HG02852 (cell line): ENCODE results near the gene CNPY1.

Source experiments
- ATAC-seq: cut with Tn5 transposase; IDR thresholded peaks from one replicate; pipeline ENCODE4 v1.9.1; 2021; ENCODE audit warnings: mild to moderate bottlenecking, moderate library complexity; ENCODE audit not compliant: unreplicated experiment

The CNPY1 gene

DNA sequence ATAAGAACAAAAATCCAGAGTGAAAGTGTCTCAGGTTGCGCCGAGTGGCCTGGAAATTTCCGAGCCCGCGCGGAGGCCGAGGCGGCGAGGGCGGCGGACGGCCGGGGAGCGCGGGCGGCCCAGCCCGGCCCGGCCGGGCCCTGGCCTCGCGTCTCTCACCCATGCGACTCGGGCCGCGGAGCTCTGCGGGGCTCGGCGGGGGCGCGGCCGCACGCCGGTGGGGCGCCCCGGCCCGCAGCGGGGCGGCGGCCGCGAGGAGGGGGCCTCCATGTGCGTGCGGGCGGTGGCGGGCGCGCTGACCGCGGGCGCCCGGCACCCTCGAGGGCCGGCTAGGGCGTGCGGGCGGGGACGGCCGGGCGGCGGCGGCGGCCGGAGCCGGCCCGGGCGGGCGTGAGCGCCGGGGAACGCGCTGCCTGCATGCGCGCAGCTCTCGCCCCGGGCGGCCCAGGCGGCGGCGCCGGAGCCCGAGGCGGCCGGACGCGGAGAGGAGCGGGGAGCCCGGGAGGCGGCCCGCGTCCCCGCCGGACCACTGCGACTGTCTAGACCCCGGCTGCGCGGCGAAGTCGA, 88.7 kb downstream of the CNPY1 start:
- no peak for ATAC-seq

DNA sequence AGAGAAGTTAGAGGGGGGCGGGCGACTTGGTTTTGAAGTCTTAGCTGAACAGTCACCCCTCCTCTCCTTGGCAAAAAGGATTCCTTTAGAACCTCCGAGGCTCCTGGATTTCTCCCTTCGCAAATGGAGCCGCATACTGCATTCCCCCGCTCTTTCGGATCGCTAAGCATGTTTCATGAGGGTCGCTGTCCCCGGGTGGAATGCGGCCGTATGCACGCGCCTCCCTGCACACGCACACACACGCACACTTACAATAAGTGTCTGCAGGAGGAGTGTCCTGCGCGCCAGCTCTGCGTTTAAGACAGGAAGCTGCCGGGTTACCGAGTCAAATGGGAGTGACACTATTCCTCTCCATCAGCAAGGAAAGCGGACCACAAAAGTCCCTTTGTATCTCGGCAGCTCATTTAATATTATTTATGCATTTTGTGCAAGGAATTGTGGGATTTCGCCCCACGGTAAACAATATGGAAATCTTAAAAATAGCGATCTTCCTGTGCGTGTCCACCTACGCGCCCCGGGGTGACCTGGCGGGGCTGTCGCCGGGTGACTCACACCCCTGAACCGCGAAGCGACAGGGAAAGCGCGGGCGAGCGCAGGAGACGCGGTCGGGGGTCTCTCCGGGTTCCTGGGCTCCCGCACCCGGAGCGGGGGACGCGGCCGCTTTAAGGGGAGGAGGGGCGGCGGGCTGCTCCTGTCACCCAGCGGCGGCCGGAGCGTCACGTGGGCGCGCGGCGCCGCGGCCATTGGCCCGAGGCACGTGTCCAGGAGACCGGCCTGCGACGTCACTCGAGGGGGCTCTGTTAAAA, 89.4 kb downstream of the CNPY1 start:
- no peak for ATAC-seq

DNA sequence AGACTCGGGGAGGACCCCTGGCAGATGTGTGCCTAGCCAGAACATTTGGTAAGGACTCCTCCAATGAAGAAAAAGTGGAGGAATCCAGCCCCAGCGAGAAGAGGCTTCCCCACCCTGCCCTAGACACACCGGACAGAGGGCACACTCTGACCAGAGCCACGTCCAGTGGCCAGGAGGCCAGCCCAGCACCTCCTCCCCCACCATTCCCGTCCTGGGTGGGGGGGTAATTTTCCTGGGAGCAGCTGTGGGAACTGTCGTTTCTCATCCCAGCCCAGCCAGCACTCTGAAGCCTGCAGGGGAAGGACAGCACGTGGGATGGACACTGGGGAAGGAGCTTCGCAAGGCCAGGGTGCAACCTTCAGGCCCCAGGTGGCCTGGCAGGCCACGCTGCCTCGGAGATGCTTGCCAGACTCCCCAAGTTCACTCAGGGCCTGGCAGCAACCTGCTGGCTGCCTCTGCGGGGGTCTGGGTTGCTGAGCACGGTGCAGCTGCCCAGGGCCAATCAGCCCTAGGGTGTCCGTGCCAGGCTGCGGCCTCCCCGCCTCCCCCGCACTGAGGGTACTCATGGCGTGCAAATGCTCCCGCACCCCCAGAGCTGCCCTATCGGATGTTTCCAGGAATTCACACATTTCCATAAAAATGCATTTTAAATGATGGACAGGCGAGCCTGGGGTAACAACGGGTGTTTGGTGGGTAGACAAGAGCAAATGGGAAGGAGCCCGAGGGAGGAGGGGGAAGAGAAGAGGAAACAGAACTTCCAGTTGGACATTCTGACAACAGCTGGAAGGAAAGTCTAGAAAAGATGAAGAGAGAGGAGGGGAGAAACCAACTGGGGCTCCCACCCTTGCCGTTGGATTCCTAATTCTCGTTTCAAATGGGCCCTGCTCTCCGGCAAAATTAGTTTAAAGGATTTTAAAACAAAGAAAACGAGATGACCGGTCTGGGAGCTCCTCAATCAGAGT, 90.3 kb downstream of the CNPY1 start:
- no peak for ATAC-seq

DNA sequence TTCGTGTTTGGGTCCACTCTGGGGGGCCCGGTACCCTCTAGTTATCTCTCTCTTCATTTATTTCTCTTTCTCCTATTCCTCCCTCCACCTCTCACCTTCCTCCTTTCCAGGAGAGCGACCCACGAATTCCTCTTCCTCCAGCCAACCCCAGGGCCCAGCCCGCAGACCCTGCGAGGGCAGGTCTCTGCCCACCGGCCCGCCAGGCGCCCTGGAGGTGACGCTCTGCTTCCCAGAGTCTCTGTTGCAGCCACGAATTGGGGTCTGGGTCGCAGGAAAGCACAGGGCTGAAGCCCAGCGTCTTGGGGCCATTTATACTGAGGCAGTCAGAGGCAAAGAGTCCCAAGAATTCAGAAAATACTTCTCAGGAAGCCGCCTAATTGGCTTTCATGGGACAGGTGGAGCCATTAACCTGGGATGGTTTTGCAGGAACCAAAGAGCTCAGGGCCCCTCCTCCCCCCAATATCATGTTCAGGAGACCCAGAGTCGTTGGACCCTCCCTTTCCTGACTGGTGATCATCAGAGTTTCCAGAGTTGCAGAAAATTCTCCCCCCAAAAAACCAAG, 91.1 kb downstream of the CNPY1 start:
- ATAC-seq, result no peak

DNA sequence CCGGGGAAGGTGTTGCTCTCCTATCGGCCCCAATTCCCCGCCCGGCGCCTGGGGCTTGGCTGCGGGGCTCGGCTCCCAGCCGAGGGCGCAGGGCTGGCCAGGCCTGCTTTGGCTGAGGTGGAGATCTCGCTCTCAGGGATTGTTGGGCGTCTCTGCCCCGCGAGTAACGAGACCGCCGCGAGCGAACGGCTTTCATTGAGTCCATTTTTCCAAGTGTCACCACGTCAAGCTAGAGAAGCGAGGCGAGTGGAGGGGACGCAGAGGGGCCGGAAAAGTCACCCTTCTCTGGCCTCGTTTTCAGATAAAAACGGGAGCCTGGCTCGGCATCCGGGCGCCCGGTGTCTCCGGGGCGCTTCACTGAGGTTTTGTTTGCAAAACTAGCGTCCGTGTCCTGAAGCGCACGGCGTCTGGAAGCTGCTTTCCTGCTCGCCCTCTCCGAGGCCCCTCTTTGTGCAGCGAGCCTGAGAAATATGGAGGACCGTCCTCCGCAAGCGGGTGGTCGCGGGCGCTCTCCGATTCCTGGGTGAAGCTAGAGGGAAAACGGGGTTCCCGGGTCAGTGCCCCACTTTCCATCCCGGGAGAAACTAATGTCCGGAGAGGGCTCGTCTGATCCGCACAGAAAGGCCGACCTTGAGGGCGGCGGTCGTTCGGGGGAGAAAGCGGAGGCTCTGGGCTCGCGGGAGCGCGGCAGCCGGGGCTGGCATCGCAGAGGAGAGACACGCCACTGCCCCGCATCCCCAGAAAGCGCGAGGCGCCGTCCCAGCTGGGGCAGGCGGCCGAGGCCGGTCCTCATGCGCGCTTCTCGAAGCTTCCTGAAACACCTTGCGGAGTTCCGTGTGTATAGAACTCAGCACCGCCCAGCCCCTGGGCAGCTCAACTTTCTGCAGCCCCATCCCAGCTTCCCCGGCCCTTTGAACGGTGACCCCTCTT, 91.9 kb downstream of the CNPY1 start:
- ATAC-seq, result no peak

DNA sequence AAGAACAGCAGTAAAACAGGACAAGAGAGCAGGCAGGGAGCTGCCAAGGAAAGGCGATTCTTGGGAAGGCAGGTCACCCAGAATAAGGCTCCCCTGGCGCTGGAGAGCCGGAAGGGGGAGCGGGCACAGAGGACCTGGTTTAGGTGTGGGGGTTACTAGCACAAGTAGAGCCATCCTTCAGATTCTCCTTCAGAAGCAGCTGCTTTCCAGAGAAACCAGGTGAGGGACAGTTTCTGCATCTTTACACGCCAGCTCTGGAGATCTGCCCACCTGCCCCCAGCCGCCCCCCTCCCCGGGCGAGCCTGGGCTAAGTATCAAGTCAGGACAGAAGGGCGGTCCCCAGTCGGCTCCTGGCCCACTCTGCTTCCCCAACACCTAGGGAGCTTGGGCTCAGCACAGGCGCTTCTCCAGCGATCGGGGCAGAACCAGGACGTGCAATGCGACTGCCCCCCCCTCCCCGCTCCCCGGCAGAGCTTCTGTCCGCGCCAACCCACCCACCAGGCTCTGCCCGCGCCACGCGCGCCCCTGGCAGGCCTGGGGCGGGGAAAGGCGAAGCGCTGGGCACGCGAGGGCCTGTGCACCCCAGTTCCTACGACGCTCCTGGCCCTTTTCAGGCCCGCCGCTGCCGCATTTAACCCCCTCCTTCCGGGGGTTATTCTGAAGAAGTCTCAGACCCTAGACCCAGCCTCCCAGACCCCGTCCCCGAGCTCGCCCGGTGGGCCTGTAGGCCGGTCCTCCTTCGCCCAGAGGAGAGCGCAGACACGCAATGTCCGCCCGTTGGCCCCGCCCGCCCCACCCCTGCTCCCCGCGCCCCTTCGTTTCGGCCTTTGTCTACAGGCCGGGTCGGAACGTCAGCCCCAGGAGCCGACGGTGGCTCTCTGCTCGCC, 92.8 kb downstream of the CNPY1 start:
- ATAC-seq, result no peak

DNA sequence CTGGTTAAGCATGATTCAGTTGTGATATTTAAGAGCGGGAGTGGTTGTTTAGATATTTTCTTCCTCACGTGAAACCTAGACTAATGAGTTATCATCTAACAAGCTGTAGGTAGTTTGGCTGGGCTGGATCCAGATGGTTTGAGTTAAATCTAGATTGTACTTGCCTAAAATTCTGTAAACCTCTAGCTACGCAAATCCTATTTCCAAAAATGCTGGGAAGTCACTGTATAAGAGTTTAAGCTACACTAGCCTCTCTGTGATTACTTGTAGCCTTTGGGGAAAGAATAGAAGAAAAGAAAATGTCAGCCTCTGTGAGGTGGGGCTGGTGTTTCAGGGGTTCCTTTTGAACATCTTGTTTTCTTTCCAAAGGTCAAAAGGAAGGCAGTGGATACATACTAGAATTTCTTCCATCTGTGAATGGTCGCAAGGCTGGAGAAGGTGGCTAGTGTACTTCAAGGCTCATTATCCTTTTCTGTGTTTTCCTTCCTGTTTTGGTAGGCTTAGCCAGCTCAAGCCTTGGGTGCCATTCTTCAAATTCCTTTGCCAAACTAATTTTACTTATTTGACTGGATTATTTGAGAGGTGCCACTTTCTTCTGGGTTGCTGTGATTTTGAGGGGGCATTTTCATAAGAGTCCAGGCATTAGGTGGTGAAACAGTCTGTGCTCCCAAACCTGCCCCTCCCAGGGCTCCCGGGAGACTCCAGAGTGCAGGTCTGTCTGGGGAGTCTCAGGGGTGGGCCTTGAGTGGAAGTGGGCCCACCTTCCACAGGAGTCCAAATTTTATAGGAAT, 93.7 kb downstream of the CNPY1 start:
- ATAC-seq, result no peak

DNA sequence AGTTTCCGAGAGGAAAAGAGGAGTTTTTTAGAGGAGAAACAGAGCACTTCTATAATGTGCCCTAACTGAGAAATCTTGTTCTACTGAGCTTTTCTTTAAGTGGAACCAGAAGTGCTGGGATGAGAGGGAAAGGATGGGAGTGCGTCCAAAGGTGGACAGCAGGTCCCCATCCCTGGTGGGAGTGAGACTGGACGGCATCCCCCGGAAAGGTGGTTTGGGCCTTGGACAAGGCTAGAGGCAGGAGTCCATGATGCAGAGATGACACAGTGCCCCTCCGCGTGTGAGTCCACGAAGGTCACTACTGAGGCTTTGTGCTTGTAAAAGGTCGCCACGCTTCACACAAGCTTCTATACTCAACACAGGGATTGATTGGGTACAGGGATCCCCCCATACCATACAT, 94.5 kb downstream of the CNPY1 start:
- ATAC-seq, result no peak
